GM18502 (cell line): ENCODE measurements around the gene BMP6.
"Not testable (repeated sequence)": the region's sequence is repeated elsewhere in the genome, so short reads cannot be mapped to it uniquely, and the experiment has no call there.

ENCODE experiments used
- ATAC-seq: cut with Tn5 transposase; IDR thresholded peaks from one replicate; pipeline ENCODE4 v1.9.1; 2021; ENCODE audit warnings: mild to moderate bottlenecking; ENCODE audit not compliant: unreplicated experiment, poor library complexity

BMP6 gene

GRCh38 chr6:7784706-7785105, 58.8 kb downstream of the BMP6 start:
- peak; percentile 67 for ATAC-seq

DNA sequence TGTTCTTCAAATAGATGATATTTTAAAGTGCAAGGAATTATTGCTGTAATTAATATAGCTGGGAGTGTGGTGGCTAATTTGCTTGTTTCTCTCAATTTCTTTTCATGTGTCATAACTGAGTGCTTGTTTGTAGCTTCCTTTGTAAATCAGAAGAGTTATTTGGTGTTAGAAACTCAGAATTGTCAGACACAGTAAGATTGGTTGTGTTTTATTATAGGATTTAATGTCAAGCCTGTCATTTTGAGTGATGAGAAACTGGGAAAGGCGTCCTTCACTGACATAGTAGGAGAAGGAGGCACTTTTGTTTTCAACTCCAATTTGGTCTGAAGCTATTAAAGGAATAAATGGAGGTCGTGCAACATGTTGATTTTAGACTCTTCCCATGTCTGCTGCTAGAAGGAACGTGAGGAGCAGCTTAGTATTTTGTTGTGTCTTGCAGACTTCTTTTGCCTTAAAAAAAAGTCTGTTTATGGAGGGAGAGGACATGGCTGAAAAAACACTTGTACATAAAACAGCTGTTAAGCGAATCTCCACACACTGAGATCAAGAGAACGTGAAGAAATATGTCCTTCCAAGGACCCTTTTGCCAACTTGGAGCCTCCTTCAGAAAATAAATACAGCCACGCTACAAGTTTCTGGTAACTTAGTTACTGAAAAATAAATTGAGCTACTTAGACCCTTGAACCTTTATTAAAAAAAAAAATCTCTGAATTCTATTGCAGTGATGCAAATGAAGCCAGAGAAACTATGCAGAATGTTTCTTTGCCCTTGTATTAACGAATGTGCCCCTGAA, 59.5 kb downstream of the BMP6 start:
- no peak for ATAC-seq

- no peak for ATAC-seq
These were observed 60.3 kb downstream of the BMP6 start for GRCh38 chr6:7786214-7786661.

- ATAC-seq = no peak
These were observed 61.3 kb downstream of the BMP6 start for GRCh38 chr6:7787137-7787608.

GRCh38 chr6:7787731-7788130, 61.8 kb downstream of the BMP6 start:
- no peak for ATAC-seq

DNA sequence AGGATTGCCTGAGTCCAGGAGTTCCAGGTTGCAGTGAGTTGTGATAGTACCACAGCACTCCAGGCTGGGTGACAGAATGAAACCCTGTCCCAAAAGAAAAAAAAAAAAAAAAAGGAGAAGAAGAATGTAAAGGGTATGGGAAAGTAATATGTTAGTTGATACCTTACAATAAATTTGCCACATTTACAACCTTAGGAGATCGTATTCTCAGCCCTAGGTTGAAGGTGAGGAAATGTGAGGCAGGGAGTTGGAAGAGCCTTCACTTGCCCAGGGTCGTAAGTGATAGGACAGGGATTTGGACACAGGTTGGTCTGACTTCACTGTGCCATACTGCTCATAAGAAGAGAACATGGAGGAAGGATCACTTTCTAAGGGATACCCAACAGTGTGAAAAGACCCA, 68.6 kb downstream of the BMP6 start:
- ATAC-seq = no peak

- no peak for ATAC-seq
These were observed 71.5 kb downstream of the BMP6 start for GRCh38 chr6:7797386-7797785.

DNA sequence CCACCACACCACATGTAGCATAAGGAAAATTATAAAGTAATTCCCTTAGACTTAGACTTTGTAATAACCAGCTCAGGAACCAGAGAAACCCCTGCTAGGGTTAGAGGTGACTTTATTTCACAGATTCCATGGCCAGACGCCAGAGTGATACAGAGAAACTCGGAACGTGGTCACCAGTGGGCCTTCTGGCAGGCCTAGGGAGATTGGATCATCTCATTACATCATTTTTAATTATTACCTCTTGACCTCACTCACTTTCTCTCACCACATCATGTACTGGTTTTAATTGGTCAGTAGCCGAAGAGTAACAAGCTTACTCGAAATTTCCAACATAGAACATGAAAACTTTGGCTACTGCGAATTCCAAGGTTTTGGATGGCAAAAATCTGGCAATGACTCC, 72.9 kb downstream of the BMP6 start:
- ATAC-seq = no peak

DNA sequence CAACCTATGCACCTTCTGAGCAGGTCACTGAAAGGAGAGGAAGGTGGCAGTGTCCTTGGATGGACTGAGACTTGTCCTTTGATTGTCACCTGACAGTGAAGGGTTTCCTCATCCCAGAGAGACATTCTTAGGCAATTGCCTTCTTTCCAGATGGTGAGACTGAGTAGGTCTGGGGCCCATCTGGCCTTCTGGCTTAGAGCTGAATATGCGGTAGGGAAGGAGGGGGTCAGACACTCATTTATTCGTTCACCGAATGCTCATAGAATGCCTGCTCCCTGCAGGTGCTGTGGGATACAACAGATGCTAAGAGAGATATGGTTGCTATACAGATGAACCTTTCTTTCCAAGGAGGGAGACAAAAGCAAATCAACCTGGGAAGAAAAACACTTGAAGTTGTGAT, 76.8 kb downstream of the BMP6 start:
- no peak for ATAC-seq

- no peak for ATAC-seq
These were observed 77.3 kb downstream of the BMP6 start for GRCh38 chr6:7803214-7803613.

DNA sequence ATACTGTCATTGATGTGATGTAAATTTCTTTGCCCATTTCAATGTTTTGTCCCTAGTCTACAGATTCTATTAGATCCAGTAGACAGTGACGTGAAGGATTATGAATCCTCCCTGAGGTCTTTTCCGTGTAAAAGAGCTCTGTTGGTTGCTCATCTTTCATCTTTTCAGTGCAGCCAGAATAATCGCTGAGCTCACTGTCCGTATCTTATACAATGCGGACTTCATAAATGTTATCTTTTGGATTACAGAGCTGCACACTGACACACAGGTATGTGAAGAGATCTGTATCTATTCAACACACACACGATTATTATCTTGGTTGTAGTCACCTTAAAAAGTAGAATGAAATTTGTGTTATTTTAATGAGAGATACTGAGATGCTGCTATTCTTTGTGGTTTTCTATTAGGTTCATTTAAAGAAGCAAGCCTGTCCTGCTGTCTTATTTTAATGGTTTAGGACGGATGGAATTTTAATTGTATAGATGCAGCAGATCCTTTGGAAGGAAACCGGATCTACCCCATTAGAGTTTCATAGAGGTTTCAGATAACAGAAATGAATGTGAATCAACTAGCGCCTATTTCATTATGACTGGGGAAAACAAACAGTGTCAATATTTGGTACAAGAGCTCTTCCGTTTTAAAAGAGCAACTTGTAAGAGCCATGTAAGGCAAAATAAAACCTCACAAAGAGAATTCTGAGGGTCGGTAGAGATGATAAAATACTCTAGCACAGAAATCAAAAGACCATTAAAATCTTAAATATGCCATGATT, 79.4 kb downstream of the BMP6 start:
- no peak for ATAC-seq

DNA sequence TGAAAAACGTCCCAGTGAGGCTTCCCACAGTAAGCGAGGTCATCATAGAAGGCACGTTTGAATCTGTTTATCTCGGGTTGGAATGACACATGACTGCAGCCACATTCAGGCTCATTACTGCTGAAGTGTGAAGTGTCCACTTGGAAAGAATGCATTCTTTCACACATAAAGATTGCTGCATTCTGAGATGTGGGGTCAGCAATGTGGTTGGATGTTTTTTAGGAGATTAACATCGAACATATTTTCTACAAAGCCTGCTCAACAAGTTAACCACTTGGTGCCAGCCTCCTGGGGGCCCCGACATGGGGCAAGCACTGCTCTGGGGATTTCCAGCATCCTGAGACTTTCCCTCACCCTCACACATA, 79.9 kb downstream of the BMP6 start:
- no peak for ATAC-seq

- ATAC-seq = no peak
These were observed 80.8 kb downstream of the BMP6 start for GRCh38 chr6:7806711-7807110.

GRCh38 chr6:7809346-7809745, 83.4 kb downstream of the BMP6 start:
- ATAC-seq = no peak

DNA sequence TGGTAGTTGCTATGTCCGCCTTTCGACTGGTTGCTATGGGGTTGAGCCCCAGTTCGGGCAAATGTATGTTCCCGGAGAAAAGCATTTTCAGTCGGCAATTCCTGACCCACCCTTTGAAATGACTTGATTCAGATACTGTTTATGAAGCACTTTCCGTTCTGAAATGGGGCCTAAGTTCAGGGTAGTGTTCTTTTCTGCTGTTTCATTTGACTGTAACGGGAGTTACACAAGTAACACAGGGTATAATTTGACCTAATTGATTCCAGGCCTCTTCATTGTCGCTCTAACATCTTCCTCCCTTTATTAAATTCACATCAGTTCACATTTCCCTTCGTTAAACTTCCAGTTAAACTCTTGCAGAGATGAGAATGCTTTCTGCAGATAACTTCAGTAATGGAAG, 85.5 kb downstream of the BMP6 start:
- no peak for ATAC-seq

GRCh38 chr6:7812623-7813022, 86.7 kb downstream of the BMP6 start:
- no peak for ATAC-seq

DNA sequence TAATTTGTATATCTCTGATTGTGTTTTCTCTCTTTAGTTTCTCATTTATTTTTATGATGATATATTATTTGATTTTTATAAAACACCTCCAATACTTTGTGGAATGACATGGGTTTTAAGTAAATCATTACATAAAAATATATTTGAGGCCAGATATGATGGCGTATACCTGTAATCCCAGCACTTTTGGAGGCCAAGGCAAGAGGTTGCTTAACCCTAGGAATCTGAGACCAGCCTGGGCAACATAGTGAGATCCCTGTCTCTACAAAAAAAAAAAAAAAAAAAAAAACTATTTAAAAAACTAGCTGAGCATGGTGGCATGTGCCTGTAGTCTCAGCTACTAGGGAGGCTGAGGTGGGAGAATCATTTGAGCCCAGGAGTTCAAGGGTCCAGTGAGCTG, 87.3 kb downstream of the BMP6 start:
- ATAC-seq = no peak

DNA sequence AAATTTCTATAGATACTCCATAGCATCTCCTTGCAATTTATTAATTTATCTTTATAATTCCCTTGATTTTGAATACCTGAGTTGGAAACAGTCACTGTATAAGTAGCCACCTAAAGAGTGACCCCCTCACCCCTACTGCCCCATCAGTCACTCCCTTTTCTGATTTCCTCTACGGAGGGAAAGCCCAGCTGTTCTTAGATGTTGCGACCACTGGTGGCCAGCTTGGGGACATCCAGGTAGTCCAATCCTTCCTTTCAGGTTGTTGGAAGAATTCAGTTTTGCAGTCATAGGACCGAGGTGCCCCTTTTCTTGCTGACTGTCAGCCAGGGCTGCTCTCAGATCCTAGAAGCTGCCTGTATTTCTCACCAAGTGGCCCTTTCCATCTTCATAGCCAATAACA, 87.8 kb downstream of the BMP6 start:
- no peak for ATAC-seq

- ATAC-seq = no peak
These were observed 89.8 kb downstream of the BMP6 start for GRCh38 chr6:7815716-7816115.

- not testable (repeated sequence) for ATAC-seq
These were observed 91.3 kb downstream of the BMP6 start for GRCh38 chr6:7817184-7817583.
